ENCODE results near the gene FLVCR1.

FLVCR1 gene

GRCh38 chr1:212916481-212917133 is 58.5 kb downstream of the FLVCR1 start:
- DNase-seq, result no peak

GRCh38 chr1:212917134-212917485 is 59.0 kb downstream of the FLVCR1 start:
- no peak for DNase-seq

- DNase-seq, result no peak
These were observed 59.8 kb downstream of the FLVCR1 start for GRCh38 chr1:212917858-212918257.

- no peak for DNase-seq
These were observed 60.7 kb downstream of the FLVCR1 start for GRCh38 chr1:212918824-212919223.

- DNase-seq, result no peak
These were observed 62.2 kb downstream of the FLVCR1 start for GRCh38 chr1:212920246-212920645.

GRCh38 chr1:212920896-212921295 is 62.8 kb downstream of the FLVCR1 start:
- no peak for DNase-seq

- DNase-seq, result no peak
These were observed 63.9 kb downstream of the FLVCR1 start for GRCh38 chr1:212922016-212922415.

GRCh38 chr1:212926372-212926771 is 68.3 kb downstream of the FLVCR1 start:
- no peak for DNase-seq

GRCh38 chr1:212928323-212929291 is 70.5 kb downstream of the FLVCR1 start:
- no peak for DNase-seq

- DNase-seq, result no peak
These were observed 73.1 kb downstream of the FLVCR1 start for GRCh38 chr1:212930986-212931678.

- no peak for DNase-seq
These were observed 75.9 kb downstream of the FLVCR1 start for GRCh38 chr1:212933815-212934471.

GRCh38 chr1:212935387-212935981 is 77.4 kb downstream of the FLVCR1 start:
- DNase-seq, result no peak

GRCh38 chr1:212937034-212937433 is 79.0 kb downstream of the FLVCR1 start:
- DNase-seq, result no peak

- no peak for DNase-seq
These were observed 80.8 kb downstream of the FLVCR1 start for GRCh38 chr1:212938846-212939245.

- no peak for DNase-seq
These were observed 83.4 kb downstream of the FLVCR1 start for GRCh38 chr1:212941452-212941851.

GRCh38 chr1:212942679-212943392 is 84.8 kb downstream of the FLVCR1 start:
- DNase-seq, result no peak

GRCh38 chr1:212943393-212943710 is 85.3 kb downstream of the FLVCR1 start:
- no peak for DNase-seq

- DNase-seq, result no peak
These were observed 86.3 kb downstream of the FLVCR1 start for GRCh38 chr1:212944229-212944901.

GRCh38 chr1:212945056-212945455 is 87.0 kb downstream of the FLVCR1 start:
- DNase-seq, result no peak

GRCh38 chr1:212945463-212946160 is 87.5 kb downstream of the FLVCR1 start:
- DNase-seq, result no peak

GRCh38 chr1:212946872-212947271 is 88.8 kb downstream of the FLVCR1 start:
- DNase-seq, result no peak
